AG08396 (cell line): ENCODE results near the gene NCOA4.
"Not testable (repeated sequence)": the region's sequence is repeated elsewhere in the genome, so short reads cannot be mapped to it uniquely, and the experiment has no call there.

ENCODE experiments used
- DNase-seq: peaks from one replicate; pipeline ENCODE4 v3.0.0; 2012; ENCODE audit warnings: low spot score, mixed read lengths

The NCOA4 gene

GRCh38 chr10:46052057-46052790, 21.8 kb upstream of the NCOA4 start:
- DNase-seq, result no peak

GRCh38 chr10:46050941-46051623, 20.7 kb upstream of the NCOA4 start:
- no peak for DNase-seq

- not testable (repeated sequence) for DNase-seq
Measured at GRCh38 chr10:46049497-46049831, 19.0 kb upstream of the NCOA4 start.

GRCh38 chr10:46048152-46048551, 17.7 kb upstream of the NCOA4 start:
- DNase-seq, result no peak

GRCh38 chr10:46046261-46046660, 15.8 kb upstream of the NCOA4 start, which contains the start of gene MSMB:
Gene MSMB (minus strand): TSS chr10:46046269. CDS start chr10:46046237, 32 bp downstream.
- no peak for DNase-seq

GRCh38 chr10:46042527-46042926, 12.1 kb upstream of the NCOA4 start:
- DNase-seq, result no peak

- no peak for DNase-seq
Measured at GRCh38 chr10:46040004-46040403, 9.6 kb upstream of the NCOA4 start.

GRCh38 chr10:46037107-46037825, 6.8 kb upstream of the NCOA4 start:
- DNase-seq, result no peak

GRCh38 chr10:46035923-46036849, 5.8 kb upstream of the NCOA4 start:
- DNase-seq, result no peak

GRCh38 chr10:46033602-46034011, 3.2 kb upstream of the NCOA4 start:
- peak; percentile 85 for DNase-seq

- no peak for DNase-seq
Measured at GRCh38 chr10:46031648-46032532, 1.5 kb upstream of the NCOA4 start.

- DNase-seq, result no peak
Measured at GRCh38 chr10:46029461-46030030, 877 bp downstream of the NCOA4 start.

GRCh38 chr10:46028584-46029460, 1.6 kb downstream of the NCOA4 start:
- DNase-seq, result peak; percentile 63

GRCh38 chr10:46026106-46026505, 4.3 kb downstream of the NCOA4 start:
- DNase-seq, result no peak

- DNase-seq, result no peak
Measured at GRCh38 chr10:46025406-46025805, 5.0 kb downstream of the NCOA4 start.

GRCh38 chr10:46024948-46025347, 5.5 kb downstream of the NCOA4 start:
- DNase-seq, result no peak

- DNase-seq, result peak; percentile 90
Measured at GRCh38 chr10:46022978-46023702, 7.3 kb downstream of the NCOA4 start.

GRCh38 chr10:46020344-46020657, 10.1 kb downstream of the NCOA4 start:
- DNase-seq, result no peak
